ENCODE results near the gene SEMA7A.

SEMA7A gene

DNA sequence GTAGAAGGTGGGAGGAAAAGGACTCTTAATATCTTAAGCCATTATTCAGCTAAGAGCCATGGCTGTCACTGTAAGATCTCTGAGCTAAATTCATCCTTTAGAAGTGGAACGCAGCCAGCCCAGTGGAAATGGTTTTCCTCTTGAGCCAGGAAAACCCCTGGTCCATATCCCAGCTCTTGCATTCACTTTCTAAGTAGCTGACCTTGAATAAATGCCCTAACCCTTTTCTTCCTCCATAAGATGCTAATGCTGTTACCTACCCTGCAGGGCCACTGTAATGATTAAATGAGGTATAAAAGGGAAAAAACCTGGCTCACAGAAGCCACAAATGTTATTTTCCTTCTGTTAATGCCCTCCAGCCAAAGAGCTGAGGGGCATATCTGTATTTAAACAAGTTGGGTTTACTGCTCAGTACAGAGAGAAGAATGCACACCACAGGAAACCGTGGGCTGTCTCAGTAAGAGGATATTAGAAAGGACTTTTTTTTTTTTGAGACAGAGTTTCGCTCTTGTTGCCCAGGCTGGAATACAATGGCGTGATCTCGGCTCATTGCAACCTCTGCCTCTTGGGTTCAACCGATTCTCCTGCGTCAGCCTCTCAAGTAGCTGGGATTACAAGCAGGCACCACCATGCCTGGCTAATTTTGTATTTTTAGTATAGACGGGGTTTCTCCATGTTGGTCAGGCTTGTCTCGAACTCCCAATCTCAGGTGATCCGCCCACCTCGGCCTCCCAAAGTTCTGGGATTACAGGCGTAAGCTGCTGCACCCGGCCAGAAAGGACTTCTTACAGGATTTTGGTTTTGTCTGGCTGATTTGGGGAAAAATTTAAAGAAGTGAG lies 20.4 kb upstream of the SEMA7A start:
- no peak for DNase-seq (ENCODE audit: low read depth in 2 of 3, low spot score in 2 of 3)

DNA sequence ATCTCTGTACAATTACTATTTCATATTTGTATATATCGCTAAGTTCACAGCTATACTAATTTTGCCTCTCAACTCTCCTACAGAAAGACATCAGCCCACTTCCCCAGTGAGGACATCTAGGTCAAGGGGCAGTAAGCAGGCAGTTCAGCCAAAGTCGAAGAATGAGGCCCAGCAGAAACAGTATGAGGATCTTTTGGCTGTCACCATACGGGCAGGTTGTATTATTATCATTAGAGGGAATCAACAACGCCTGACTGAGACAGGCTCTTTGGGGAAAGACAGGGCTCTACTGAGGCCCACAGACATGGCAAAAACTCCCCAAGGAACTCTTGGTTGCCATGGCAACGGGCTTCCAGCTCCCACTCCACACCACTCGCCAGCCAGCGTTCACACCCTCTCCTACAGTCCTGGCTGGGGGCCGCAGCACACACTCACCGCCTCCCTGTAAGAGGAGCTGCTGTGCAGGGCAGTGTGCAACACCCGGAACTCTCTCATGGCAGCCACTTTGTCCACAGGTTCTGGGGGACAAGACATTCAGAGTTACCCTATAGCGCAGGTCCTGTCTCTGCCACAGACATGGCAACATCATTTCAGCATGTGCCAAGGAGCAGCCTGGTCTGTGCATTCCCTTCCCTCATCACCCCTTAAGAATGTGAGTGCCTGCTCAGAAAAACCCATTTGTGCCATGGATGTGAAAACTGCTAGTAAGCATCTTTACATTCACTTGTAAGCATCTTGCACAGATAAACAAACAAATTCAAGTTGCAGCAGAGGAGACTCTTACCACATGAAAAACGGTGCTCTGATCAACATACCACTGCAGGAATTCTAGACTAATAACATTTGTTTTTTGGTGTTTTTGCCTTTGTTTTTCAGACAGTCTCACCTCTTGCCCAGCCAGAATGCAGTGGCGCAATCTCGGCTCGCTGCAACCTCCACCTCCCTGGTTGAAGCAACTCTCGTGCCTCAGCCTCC lies 18.4 kb upstream of the SEMA7A start:
- no peak for DNase-seq (ENCODE audit: low read depth in 2 of 3, low spot score in 2 of 3)

DNA sequence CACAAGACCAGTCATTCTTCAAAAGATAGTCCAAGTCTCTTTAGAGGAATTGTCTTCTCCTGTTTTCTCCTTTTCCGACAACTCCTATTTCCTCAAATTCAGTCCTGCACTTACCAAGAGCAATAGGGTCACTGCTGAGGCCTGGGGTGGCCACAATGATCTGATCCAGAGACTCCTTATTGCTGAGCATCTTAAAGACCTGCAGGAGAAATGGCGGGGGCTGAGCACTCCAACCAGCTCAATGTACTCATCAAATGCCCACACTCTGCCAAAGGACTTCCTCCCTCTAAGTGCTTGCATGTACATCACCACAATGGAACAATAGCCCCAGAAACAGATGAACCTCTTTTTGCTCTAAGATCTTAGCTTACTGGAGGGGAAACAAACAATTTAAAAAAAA lies 17.6 kb upstream of the SEMA7A start:
- DNase-seq (ENCODE audit: low read depth in 2 of 3, low spot score in 2 of 3) = no peak

DNA sequence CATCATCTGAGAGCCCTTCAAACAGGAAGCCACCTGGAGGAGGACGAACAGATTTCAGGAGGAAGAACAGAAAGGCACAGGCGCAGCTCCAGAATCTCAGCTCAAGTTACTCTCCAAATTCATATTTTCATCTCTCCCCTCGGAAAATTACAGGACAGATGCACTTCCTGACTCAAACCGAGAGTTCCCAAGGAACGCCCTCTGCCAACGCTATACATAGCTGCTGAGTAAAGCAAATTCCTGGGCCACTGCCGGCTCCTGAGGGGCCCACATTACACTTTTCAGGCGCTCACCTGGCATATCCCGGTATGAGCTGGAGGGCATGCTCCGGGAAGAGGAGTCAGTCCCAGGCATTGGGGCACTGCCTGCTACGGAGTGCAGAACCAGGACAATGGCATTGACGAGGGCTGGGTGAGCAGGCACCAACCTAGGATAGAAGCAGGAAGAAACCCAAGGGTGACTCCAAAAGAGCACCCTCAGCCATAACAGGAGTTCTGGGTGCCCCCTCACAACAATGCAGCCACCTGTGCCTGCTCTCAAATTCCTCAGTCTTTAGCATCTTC lies 16.0 kb upstream of the SEMA7A start:
- no peak for DNase-seq (ENCODE audit: low read depth in 2 of 3, low spot score in 2 of 3)

DNA sequence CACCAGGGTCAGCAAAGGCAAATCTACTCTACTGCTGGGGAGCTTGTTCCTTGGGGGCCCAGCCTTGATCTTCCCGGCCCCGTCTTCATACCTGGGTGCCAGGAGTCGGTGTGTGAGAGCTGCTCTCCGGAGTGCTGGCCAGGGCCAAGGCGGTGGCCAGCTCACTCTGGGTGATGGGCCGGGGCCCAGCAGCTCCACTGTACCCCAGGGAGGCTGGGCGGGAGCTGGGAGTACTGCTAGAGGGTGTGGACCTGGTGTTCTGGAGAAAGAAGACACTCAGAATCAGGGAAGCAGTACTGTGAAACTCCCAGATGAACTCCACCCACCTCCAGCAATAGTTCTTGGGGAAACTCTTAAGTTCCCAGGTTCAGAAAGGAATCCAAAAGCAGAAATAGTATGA lies 15.3 kb upstream of the SEMA7A start:
- DNase-seq (ENCODE audit: low read depth in 2 of 3, low spot score in 2 of 3) = no peak

DNA sequence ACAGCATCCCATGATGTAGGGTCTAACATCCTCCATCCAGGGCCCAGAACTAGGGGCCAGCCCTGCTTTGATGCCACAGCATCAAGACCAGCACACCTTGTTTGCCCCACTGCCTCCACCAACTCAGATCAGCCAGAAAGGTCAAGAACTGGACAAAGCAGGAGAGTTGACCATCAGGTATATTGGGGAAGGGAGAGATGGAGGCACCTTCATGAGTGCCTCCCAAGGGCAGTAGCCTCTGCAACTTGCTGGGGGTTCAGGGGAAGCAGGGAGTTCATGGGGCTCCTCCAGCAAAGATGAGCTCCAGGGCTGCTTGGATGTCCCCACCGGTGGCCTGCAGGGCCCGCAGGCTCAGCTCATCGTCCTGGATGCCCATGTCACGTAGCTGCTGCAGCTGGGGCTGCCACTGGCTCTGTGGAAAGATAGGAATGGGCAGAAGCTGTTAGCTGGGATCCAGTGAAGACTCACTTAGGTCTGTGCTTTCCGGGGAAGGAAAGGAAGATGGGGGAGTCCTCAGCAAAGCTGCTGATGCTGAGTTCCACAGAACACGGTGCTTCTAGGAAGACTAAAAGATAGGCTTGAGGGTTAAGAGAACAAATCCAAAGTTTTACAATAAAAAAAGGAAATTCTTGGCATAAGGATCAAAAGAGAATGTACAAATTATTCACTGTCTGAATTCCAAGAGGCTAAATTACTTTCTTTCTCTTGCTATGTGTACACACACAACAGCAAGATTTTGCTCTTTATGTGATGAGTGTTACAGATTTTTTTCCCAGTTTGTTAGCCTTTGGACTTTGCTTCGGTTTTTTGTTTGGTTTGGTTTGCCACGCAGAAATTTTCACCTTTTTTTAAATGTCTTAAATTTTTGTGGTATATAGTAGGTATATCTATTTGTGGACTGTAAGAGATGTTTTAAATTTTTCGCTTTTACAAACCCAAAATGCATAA lies 12.3 kb upstream of the SEMA7A start:
- no peak for DNase-seq (ENCODE audit: low read depth in 2 of 3, low spot score in 2 of 3)

DNA sequence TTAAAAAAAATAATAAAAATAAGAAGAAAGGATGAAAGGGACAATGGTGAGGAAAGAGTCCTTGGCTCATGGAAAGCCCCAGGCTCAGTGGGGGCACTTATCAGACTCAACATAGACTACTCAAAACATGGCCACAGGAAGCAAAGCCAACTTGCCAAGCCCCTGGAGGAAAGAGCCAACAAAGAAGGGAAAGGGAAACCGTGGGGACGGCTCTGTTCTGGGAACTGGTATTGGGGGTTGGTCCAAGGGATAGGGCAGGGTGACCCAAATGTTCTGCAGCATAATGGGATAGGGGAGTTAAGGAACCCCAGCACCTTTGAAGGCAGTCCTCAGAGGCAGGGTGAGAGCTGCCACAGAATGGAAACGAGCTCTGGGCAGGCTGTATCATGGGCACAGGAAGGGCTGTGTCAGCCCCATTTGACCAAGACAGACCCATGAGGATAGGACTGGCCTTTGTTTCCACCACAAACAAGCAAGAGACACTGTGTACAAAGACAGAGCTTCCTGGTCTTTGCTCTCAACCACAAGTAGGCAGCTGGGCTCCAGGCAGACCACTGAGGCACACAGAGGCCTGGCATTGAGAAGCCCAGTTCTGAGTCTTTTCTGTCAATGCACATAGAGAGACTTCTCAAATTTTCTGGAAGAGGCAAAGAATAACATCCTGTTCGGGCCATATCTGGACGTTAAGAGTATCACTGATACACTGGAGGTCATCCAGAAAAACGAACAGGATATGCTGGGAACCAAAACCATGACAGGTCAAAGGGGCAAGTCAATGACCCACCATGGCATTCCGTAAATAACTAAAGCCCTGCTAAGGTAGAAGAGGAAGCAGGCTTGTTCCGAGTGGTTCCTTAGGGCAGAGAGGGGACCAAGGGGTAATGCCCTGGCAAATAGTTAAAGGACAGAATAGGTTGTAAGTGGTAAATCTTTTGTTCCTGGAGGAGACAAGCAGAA lies 10.6 kb upstream of the SEMA7A start:
- DNase-seq (ENCODE audit: low read depth in 2 of 3, low spot score in 2 of 3) = no peak

DNA sequence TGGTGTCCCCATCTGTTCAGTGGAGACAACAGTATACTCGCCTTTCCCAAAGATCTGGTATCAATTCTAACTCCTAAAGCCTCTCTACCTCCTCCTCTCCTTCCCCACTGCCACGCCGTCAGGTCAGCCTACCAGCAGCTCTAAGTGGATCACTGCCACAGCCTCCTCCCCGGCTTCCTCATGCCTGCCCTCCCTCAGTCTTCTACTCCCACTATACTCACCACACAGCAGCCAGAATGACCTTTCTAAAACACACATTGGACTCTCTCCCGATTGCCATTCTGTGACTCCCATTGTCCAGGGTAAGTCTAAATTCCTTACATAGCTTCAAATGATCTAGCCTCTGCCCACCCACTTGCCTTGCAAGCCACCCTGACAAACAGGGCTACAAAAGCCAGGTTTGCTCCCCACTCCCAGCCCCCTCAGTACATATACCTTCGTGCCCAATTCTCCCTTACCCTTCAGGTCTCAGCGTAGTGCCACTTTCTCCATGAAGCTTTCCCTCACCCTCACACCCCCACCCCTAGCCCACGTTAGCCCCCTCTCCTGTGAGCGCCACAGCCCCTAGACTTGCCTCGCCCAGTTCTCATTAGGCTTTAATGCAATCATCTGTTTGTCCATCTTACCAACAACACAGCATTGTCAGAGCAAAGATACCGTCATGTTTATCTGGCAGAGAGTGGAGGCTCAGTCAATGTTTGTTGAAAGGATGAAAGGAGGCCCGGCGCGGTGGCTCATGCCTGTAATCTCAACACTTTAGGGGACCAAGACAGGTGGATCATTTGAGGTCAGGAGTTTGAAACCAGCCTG lies 9.5 kb upstream of the SEMA7A start:
- DNase-seq (ENCODE audit: low read depth in 2 of 3, low spot score in 2 of 3) = no peak

DNA sequence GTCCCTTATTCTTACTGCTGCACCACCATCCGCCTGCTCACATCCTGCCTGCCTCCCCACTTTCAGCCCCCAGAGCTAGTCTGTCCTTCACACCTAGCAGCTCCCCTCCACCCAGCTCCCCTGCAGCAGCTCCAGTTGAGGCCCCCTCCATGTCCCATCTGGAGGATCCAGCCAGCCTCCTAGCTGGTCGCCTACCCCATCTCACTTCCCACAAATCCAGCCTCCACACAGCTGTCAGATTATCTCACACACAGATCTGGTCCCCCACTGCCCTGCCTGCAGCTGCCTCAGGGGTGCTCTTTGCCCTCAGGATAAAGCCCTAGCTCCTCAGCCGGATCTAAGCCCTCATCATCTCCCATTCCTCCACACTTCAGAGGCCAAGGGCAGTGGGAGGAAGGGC lies 8.8 kb upstream of the SEMA7A start:
- no peak for DNase-seq (ENCODE audit: low read depth in 2 of 3, low spot score in 2 of 3)

DNA sequence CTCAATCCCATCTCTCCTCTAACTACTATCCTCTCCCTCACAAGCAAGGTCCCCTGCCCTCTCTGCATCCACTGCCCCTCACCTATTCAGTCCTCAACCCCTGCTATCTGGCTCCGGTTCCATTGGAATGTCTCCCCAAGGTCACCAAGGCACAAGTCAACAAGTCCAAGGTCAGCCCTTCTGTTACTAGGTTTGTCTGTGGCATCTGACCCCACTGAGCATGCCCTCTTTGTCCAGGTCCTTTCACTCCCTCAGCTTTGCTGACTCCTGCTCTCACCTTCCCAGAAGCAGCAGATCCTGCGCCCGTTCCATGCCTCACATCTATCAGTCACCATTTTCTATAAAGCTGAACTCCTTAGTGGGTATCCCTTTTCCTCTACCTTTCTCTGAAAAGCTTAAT lies 8.3 kb upstream of the SEMA7A start:
- no peak for DNase-seq (ENCODE audit: low read depth in 2 of 3, low spot score in 2 of 3)

DNA sequence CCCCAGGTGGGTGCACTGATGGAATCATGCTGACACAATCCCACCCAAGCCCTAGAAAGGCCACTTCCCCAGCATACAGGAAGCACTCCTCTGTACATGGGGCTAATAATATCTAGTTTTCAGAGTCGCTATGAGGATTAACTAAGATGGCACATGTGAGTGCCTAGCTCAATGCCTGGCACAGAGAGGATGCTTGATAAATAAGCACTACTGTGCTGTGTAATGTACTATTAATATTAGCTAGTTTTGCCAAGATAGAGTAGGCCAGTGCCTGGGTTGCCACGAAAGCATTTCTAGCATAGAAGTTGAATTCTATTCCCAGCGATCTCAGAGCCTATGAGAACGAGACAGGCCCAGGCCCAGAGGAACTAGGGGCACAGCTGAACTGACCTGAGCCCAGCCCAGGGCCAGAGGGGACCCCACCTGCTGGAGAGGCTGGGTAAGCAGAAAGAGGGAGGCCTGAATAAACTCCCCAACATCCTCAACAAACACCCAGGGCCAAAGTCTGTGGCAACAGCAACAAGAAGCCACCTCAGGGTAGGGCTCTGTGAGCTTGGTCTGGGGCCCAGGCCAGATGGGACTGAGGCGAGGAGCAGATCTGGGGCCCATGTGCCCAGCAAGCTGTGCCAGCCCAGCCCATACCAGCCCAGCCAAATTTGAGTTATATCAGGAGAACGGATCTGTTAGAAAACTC lies 7.6 kb upstream of the SEMA7A start:
- DNase-seq (ENCODE audit: low read depth in 2 of 3, low spot score in 2 of 3) = no peak

DNA sequence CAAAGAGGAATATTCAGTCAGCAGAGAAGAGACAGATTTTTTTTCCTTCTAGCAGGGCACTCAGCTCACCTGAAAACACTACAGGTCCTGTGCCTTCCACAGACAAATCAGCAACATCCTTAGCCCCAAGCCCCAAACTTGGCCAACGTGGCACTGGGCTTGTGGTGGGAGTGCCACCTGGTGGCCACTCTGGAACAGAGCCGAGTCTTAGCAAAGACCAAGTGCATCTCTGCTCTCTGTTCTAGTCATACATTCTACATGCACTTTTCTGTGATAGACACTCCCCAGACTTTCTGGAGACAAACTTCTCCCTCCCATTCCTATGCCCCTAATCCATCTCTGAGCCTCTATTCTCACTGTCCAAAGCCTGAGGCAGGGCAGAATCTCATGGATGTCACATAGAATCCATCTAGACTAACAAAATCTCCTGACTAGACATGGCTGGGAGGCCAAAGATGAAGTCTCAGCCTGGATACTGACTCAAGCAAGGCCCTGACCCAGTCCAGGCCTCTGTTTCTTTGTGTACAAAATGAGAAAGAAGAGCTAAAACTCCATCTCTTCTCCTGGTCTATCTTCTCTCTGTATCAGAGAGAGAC lies 5.1 kb upstream of the SEMA7A start:
- DNase-seq (ENCODE audit: low read depth in 2 of 3, low spot score in 2 of 3) = peak in 2 of 3 experiments; percentile 50 to 53

DNA sequence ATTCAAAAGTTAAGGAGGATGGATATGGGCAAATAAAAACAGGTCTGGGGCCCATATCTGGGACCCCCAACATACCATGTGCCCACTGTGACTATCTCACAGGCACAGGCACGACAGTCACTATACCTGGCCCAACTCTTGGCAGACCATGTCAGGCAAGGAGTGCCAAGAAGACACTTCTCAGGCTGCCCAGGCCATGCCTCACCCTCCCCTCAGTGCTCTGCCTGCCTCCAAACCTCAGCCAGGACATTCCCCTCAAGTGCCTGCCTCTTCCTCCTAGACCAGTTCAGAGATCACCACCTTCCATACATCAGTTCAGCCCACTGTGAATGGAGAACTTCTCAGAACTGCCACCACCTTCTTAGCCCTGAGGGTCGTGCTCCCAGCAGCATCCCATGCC lies 4.4 kb upstream of the SEMA7A start:
- DNase-seq (ENCODE audit: low read depth in 2 of 3, low spot score in 2 of 3) = no peak

DNA sequence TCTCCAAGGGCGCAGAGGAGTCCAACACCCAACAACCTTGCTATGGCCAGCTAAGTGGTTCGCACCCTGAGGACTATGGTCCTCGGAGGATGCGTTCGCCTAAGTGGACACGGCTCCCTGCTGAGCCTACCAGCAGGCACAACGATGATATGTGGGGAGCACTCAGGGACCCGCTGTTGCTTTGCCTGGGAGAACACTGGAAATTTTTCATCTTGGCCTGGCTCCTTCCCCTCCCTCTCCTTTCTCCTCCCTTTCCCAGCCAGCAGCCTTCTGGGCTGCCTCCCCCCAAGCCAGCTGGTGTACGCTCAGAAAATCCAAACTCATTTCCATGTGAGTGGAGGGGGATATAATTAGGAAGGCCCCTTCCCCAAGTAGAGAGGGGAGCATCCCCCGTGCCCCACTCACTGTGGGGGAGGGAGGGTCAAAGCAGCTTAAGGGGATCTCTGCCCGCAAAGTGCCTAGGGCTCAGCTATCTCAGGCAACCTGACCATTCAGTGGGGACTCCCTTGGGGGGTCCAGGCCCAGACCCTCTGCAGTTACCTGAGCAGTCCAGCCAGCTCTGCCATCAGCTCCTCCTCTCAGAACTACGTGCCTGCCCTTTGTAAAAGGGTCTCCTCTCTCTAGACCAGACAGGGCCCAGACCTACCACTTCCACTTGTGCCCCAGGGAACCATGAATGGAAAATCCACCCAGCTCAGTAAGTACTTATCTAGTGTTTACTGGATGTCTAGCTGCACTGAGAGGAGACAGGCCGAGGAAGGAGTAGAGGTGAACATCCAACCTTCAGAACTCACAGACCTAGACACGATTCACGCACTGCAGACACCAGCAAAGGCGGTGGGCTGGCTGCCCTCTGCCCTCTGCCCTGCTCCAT lies 742 bp upstream of the SEMA7A start:
- DNase-seq (ENCODE audit: low read depth in 2 of 3, low spot score in 2 of 3) = no peak

DNA sequence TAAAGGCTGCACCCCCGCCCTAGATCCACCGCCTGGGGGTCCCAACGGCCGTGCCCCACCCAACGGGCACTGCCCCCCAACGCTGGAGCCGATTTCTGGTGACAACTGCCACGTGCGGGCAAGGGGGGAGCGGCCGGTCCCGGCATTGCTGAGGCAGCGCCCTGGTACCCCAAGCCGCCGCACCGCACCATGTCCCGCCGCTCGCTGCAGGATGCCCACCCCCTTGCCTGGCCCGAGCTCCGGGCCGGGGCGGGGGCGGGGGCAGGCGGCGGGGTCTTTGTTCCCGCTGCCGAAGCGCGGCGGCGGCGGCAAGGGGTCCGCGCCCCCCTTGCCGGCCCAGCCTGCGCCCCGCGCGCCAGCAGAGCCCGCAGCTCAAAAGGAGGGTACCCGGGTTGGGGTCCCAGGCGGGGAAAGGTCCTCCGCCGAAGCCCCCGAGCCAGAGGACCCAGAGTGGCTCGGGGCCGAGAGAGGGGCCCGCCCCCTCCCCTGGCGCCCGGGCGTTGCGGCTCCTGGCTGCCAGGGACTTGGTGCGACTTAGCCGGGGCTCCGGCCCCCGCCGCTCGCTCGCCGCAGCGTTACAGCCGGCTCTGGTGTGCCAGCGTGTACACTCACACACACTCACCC lies 678 bp downstream of the SEMA7A start:
- DNase-seq (ENCODE audit: low read depth in 2 of 3, low spot score in 2 of 3) = no peak

DNA sequence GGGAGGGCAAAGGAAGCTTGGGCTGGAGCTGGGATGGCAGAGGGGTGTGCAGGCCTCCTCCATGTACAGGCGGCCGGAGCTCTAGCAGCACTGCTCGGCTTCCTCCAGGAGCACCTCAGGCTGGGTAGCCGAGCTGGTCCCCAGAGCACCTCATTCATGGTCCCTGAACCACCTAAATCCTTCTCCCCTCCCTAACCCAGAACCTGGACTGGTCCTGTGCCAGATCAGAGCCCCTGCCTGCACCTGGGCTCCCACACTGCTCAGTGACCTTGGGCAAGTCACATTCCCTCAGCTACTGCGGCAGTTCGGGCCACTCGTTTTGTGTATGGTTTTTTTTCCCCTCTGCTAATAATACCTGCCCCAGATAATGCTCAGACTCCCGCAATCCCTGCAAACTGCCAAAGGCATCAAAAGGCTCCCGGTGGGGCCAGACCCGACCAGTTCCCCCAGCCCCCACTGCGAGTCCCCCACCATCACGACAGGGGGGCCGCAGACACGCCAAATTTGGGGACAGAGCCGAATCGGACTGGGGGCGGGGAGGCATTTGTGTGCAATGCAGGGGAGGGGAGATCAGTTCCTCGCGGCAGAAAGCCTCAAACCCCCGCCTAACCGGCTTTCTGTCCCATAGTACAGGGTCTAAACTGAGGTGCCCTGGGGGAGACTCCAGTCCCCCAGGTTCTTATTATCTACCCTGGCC lies 1.3 kb downstream of the SEMA7A start:
- no peak for DNase-seq (ENCODE audit: low read depth in 2 of 3, low spot score in 2 of 3)
